Putamen (tissue), 1 donor: ENCODE results near the gene STRN3.
"Not testable (repeated sequence)": the region's sequence is repeated elsewhere in the genome, so short reads cannot be mapped to it uniquely, and the experiment has no call there.

Experiments
- DNase-seq: peaks from one replicate; pipeline ENCODE4 v3.0.0-alpha.2; 2016; ENCODE audit warnings: low spot score

The STRN3 gene

DNA sequence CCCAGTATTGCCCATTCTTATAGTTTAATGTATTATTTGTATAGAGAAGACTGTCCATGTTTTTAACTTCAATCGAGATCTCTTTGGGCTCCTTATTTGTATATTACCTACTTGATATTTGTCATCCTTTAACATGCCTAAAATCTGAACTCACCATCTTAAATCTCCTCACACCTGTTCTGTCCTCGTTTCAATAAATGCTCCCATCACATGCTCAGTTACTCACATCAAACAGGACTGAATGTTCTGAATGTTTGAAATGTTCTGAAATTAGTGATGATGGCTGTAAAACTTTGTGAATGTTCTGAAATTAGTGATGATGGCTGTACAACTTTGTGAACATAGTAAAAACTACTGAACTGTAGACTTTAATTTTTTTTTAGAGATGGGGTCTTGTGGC lies 117.4 kb downstream of the STRN3 start:
- no peak for DNase-seq

DNA sequence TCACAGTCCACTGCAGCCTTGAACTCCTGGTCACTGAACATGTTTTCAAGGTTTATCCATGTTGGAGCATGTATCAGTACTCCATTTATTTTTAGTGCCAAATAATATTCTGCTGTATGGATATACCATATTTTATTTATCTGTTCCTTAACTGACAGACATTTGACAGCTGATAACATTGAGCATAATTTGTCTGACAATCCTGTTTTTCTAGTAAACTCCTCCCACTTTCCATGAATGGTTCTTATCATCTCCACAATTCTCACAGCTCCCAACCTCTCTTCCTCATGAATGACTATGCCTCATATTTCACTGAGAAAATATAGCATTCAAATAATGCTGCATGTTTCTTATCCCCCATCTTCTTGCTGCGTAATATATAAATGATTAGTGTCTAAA lies 118.5 kb downstream of the STRN3 start:
- DNase-seq, result no peak

DNA sequence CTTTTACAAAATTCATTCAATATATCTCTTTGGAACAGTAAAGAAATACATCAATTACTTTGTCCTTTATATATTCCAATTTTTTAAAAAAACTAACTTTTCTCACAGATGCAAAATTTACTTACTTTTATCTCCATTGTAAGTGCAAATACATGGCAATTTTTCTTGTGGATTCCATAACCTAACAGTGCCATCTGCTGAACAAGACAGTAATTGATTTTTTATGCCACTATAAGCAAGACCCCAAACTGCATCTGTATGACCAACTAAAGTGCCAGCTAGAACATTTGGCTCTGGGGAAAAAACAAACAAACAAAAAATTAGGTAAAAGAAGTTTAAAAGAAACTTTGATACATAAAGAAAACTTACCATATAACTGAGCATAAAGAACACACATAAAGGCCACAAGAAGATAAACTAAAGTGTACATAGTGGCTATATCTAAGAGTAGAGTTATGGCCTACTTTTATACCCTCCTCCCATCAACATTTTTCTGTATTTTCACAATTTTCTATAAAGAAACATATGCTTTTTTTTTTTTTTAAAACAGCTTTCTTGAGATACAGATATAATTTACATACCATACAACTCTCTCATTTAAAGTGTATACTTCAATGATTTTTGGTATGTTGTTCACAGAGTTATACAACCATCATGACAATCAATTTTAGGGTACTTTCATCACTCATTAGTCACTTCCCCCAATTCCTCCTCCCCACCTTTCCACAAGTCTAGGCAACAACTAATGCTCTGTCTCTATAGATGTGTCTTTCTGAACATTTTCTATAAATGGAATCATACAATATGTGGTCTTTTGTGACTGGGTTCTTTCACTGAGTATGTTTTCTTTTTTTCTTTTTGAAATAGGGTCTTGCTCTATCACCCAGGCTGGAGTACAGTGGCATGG lies 119.2 kb downstream of the STRN3 start:
- DNase-seq, result peak; percentile 31

DNA sequence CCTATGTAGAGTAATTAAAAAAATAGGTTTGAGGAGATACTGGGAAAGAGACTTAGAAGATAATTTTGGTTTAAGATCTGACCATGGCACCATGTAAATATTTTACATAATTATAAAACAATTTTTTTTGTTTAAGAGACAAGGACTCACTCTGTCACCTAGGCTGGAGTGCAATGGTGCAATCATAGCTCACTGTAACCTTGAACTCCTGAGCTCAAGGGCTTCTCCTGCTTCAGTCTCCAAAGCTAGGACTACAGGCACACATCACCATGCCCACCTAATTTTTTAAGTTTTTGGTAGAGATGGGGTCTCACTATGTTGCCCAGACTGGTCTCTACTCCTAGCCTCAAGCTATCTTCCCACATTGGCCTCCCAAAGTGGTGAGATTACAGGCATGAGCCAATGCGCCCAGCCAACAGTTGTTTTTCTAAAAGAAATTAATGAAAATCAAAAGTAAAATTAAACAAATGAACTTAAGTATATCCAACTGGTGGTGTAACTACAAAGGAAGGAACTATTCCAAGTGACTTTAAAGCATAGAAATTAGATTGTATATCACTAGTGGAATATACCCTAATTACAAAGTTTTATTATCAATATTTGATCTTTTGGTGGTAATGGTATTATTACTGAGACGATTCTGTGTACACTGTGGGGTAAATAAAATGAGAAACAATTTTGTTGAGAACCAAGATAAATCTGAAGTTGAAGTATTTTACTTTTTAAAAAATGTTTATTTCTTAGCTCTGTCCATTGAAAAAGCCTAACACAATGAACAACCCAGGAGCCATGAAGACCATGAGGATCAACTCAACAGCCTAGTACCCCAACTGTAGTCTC lies 122.7 kb downstream of the STRN3 start:
- no peak for DNase-seq

DNA sequence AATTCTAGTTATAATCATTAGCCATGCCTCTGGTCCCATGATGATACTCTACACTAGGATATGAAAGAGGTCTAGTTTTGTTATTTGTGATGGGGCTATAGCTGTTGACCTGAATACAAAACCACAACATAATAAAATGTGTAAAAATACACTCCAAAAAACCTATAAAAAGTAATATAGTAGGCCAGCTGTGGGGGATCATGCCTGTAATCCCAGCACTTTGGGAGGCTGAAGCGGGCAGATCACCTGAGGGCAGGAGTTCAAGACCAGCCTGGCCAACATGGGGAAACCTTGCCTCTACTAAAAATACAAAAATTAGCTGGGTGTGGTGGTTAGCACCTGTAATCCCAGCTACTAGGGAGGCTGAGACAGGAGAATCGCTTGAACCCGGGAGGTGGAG lies 129.1 kb downstream of the STRN3 start:
- not testable (repeated sequence) for DNase-seq

DNA sequence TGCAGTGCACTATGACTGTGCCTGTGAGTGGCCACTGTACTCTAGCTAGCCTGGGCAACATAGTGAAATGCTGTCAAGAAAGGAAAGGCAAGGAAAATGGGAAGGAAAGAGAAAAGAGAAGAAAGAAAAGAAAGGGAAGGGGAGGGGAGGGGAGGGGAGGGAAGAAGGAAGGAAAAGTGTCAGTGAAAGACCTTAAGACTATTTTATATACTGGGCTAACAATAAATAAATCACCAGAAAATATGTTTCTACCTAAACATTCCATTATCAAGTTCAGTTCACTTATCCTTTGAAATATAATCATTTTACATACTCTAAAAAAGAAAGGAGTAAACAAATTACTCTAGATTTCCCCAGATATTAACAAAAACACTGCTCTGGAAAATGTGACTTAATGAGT lies 129.7 kb downstream of the STRN3 start:
- DNase-seq, result no peak

DNA sequence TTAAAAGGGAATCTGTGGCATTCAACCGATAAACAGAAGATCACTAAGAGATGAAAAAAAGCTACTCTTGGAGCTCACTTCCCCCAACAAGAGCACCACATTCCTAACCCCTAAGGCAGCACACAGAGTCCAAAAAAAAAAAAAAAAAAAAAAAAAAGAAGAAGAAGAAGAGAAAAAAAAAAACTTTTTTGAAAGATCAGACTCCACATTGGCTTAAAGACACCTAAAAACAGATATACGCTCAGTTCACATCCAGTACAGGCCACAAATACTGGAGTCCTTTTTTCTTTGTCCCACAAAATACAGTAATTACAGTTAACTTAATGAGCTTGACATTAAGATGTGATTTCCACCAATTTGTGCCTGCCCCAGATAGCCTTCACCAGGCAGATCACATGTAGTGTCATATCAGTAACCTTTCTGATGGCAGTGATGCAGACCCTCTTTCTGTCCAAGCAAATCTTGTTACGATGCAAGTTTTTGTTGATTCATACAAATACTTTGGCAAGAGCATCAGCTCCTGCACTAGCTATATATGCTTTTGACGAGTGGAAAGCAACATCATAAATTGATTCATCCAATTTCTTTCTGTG lies 131.2 kb downstream of the STRN3 start:
- no peak for DNase-seq

DNA sequence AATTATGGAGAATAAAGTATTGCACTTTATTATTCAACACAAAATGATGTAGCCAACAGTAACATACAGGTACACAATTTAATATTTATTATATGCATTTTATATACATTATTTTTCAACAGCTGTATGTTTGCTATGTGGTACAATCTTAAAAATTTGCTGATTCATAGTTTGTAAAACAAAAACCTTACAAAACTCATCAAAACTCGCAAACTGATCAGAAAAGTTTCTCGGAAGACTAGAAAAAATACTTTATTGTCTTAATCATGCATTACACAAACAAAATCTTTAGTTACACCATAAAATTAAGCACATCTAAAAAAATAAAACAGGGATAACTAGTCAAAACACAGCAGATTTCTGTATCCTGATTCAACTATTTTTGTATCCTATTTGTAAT lies 132.4 kb downstream of the STRN3 start:
- DNase-seq, result no peak

DNA sequence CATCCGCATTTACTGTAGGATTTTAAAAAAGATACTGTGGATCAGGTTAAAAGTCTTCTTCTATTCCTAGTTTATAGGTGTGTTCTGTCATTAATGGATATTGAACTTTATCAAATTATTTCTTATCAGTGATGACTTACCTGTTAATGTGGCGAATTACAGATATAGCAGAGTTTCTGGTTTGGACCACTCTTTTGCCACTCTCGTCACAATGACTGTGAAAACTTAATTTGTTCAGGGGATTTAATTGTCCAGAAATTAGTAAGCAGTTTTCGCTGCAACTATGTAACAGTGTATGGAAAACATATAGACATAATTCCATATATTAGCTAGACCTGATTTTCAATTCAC lies 137.0 kb downstream of the STRN3 start:
- no peak for DNase-seq

DNA sequence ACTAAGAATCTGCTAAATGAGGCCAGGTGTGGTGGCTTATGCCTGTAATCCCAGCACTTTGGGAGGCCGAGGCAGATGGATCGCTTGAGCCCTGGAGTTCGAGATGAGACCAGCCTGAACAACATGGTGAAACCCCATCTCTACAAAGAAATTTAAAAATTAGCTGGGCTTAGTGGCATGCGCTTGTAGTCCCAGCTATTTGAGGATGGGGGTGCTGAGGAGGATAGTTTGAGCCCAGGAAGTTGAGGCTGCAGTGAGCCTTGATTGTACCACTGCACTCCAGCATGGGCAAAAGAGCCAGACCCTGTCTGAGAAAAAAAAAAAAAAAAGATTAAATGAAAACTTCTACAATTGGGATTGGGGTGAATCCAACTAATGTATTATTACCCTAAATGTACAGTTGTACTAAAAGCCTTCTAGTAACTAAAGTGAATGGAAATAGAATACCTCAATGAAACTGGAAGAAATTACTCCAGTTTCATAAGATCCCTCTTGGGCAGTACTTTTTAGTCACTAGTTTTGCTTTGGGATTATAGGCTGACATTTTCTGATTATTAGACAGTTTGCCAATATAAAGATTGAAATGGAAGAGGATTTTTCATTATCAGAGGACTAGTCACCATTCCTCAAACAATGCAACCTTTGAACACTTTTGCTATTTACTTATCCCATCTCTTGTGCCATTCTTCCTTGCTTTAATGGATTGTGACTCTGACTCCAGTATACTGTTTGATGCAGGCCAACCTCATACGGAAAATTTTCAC lies 137.5 kb downstream of the STRN3 start:
- no peak for DNase-seq

DNA sequence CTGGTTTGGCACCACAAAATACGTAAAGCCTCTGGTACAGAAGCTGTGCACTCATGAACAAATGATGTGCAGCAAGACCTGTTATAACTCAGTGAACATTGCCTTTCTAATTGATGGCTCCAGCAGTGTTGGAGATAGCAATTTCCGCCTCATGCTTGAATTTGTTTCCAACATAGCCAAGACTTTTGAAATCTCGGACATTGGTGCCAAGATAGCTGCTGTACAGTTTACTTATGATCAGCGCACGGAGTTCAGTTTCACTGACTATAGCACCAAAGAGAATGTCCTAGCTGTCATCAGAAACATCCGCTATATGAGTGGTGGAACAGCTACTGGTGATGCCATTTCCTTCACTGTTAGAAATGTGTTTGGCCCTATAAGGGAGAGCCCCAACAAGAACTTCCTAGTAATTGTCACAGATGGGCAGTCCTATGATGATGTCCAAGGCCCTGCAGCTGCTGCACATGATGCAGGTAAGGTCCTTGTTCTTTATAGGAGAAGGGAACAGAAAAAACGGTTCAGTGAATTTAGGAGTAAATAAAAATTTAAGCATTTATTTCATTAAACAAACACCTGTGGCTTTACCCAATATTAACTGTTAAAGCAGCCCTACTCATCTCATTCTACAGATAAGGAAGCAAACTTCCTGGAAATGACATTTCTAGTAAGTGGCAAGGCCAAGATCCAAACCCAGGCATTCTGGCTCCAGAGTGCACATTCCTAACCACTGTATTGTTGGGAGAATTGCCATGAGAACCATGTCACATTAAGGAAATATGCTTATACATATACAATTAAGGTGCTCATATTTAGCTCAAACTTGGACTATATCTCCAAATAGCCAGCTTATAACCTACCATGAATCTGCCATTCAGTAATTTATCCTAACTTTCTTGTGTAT lies 140.1 kb downstream of the STRN3 start:
- DNase-seq, result no peak

DNA sequence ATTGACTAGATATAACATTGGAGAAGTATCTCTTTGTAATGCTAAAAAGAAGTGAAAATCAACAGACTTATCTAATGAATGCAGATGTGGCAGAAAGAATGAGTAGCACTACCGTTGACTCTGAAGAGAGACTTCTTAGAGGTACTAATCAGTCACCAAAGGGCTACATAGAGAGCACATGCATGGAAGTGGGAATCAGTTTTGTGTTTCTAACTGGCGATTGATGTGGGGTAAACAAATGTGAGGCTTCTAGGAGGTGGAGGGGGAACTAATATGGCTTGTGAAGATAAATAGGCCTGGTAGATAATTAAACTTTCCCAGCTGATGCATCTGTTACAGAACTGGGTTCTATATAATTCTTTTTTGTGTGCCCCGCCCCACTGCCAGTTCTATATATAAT lies 141.3 kb downstream of the STRN3 start:
- no peak for DNase-seq

DNA sequence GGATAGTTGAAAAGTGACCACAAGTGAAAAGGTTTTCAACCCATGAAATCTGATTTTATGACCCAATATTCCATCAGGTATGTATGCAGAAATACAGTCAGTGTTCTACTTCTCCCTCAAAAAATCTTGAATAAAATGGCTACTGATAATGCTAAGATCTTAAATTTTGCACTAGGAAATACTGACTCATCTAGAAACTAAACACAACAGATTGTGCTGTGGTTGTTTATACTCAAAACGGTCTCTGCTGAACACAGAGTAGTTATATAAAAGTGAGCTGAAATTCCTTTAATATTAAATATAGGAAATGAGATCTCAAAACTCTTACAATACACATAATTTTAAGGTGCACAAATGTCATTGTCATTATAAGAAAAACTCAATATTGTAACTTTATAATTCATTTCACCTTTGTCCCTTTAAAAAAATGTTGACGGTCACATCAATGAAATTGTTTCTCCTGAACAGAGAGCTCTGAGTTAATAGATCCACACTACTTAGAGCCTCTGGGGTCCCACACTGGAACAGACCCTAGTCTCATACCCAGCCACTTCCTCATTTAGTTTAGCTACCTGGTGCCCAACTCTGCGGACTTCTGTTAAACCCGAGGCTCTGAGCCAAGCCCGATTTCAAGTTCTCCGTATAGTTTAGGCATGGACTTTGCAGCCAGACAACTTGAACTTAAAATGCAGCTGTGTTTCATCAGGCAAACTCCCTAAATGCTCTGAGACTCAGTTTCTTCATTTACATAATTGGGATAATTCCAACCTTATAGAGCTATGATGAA lies 142.5 kb downstream of the STRN3 start:
- DNase-seq, result no peak

DNA sequence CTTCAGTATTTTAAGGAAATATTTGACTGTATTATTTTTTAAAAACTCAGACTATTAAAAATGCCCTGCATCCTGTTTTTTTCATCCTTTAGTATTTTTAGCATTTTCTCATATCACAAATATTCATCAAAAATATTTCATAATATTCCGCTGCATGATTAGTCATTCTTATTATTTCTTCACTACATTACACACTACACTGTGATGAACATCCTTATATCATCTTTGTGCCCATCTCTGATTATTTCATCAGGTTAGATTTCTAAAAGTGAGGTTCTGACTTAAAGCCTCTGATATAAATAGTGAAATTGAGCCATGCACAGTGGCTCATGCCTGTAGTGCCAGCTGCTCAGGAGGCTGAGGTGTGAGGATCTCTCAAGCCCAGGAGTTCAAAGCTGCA lies 143.7 kb downstream of the STRN3 start:
- no peak for DNase-seq

DNA sequence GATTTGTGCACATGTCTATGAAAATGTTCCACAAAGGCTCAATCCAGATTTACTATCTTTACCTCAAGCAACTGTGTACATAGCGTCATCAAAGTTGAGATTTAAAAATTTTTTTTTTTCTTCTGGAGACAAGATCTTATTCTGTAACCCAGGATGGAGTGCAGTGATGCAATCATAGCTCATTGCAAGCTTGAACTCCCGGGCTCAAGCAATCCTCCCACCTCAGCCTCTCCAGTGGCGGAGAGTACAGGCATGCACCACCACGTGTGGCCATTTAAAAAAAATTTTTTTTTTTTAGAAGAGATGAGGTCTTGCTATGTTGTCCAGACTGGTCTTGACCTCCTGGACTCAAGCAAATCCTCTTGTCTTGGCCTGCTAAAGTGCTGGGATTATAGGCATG lies 149.5 kb downstream of the STRN3 start:
- no peak for DNase-seq

DNA sequence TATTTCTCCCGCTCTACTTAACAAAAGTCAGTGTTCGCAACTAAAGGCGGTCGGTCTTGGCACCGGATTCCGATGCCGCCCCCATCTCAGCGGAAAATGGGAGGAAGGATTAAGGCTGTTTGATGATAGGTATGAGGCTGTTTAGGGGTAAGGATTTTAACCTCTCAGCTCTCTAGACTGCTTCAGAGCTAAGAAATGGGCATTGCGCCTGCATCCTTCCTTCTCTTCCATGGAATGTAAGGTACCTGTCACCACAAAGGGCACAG lies 150.5 kb downstream of the STRN3 start:
- DNase-seq, result no peak

DNA sequence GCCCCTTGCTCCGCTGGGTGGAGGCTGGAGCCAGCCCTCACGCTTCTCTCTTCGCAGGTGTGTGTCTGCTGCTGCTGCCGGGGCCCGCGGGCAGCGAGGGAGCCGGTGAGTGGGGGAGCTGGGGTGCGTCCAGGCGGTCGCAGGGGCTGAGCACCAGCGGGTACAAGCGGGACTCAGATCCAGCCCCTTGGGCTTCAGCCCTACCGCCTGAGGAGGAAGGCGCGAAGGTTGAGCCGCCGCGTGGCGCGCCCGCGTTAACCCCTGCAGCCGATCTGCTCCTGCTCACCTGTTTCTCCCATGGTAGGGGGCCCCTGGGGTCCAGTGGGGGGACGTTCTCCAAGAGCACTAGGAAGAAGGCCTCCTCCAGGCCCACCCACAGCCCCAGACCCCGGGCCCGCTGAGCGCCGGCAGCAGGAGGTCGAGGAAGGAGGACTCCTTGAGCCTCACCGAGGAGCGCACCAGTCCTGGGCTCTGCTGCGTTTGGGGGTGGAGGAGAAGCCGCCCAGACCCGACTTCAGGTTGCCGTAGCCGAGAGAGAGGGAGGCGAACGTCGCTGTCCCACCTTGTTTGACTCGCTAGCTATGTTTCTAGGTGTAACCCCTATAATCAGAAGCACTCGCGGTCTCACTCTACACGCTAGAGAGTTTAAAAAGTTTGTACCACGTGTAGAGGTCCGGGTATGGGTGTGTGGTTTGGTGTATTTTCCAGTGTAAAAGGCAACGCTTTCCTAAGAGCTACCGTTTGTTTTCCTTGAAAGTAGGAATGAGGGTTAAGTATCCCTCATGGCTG lies 151.0 kb downstream of the STRN3 start:
- DNase-seq, result no peak

DNA sequence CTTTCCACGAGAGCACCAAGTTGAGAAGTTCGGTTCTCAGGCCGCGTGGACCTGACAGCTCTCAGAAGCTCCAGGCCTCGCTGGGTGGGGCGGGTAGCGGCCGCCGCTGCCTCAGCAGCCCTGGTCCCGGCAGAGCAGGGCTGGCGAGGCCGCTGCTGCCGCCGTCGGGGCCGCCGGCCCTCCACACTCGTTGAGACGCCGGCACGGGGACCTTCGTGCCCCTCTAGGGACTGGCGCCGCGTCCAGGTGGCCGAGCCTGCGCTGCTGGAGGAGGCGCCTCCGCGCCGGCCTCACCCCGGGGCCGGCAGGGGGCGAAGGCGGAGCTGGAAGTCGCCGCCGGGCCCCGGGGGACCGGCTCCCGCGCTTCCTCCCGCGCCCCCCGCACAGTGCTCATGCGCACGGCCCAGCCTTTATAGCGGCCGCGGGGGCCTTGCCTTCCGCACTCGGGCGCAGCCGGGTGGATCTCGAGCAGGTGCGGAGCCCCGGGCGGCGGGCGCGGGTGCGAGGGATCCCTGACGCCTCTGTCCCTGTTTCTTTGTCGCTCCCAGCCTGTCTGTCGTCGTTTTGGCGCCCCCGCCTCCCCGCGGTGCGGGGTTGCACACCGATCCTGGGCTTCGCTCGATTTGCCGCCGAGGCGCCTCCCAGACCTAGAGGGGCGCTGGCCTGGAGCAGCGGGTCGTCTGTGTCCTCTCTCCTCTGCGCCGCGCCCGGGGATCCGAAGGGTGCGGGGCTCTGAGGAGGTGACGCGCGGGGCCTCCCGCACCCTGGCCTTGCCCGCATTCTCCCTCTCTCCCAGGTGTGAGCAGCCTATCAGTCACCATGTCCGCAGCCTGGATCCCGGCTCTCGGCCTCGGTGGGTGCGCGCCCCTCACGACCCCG lies 151.8 kb downstream of the STRN3 start, which contains the start of gene COCH:
TSS of gene COCH (plus strand) at position 440 of the 879 bp plus-strand sequence. CDS start at position 820, 380 bp downstream.
- DNase-seq, result peak; percentile 29
